MM.1S (cell line): ENCODE measurements around the gene OR1L6.

Experiments
- DNase-seq: peaks from one replicate; pipeline ENCODE4 v3.0.0-alpha.2; 2015
- H2AFZ ChIP-seq: fragments of 300-600 bp; sonication (generic); 2 replicates; pipeline ENCODE4 v1.6.0; 2016; ENCODE audit warnings: antibody characterized with exemption, low read length
- H3F3A ChIP-seq: fragments of 300-600 bp; sonication (generic); 2 replicates; pipeline ENCODE4 v1.6.1; 2016; ENCODE audit warnings: mild to moderate bottlenecking, antibody characterized with exemption, low read length, moderate library complexity, mixed read lengths; ENCODE audit not compliant: insufficient read depth
- H3K27ac ChIP-seq: fragments of 300-600 bp; sonication (generic); 2 replicates; pipeline ENCODE4 v1.5.1; 2016; ENCODE audit warnings: mild to moderate bottlenecking, low read length
- H3K27me3 ChIP-seq: fragments of 300-600 bp; sonication (generic); replicated peaks from 2 replicates; pipeline ENCODE4 v1.6.0; 2016; ENCODE audit warnings: low read length; ENCODE audit not compliant: insufficient read depth
- H3K36me3 ChIP-seq: fragments of 300-600 bp; sonication (generic); replicated peaks from 2 replicates; pipeline ENCODE4 v1.6.1; 2016; ENCODE audit warnings: mild to moderate bottlenecking, low read length, mixed read lengths; ENCODE audit not compliant: insufficient read depth
- H3K4me1 ChIP-seq: fragments of 300-600 bp; sonication (generic); 2 replicates; pipeline ENCODE4 v1.6.1; 2016; ENCODE audit warnings: low read length, mixed read lengths
- H3K4me2 ChIP-seq: fragments of 300-600 bp; sonication (generic); 2 replicates; pipeline ENCODE4 v1.6.0; 2016; ENCODE audit warnings: low read depth, low read length
- H3K4me3 ChIP-seq: fragments of 300-600 bp; sonication (generic); 2 replicates; pipeline ENCODE4 v1.5.1; 2016; ENCODE audit warnings: low read length, mixed read lengths
- H3K79me2 ChIP-seq: fragments of 300-600 bp; sonication (generic); 2 replicates; pipeline ENCODE4 v1.6.1; 2016; ENCODE audit warnings: mixed run types, low read length, mixed read lengths
- H3K9ac ChIP-seq: fragments of 300-600 bp; sonication (generic); 2 replicates; pipeline ENCODE4 v1.6.1; 2016; ENCODE audit warnings: low read length, mixed read lengths
- H3K9me2 ChIP-seq: fragments of 300-600 bp; sonication (generic); replicated peaks from 2 replicates; pipeline ENCODE4 v1.6.1; 2016; ENCODE audit warnings: mild to moderate bottlenecking, low read length, mixed read lengths; ENCODE audit not compliant: insufficient read depth
- H3K9me3 ChIP-seq: fragments of 300-600 bp; sonication (generic); replicated peaks from 2 replicates; pipeline ENCODE4 v1.6.1; 2016; ENCODE audit warnings: mild to moderate bottlenecking, low read length, mixed read lengths; ENCODE audit not compliant: insufficient read depth
- H4K20me1 ChIP-seq: fragments of 300-600 bp; sonication (generic); 2 replicates; pipeline ENCODE4 v1.6.1; 2016; ENCODE audit warnings: mild to moderate bottlenecking, low read length, moderate library complexity, mixed read lengths; ENCODE audit not compliant: insufficient read depth
- EZH2 ChIP-seq: fragments of 300-600 bp; sonication (generic); optimal IDR thresholded peaks from 2 replicates; pipeline ENCODE3; 2017; ENCODE audit warnings: low read depth, mild to moderate bottlenecking, antibody characterized with exemption, low read length, mixed read lengths
- EZH2phosphoT487 ChIP-seq: fragments of 300-600 bp; sonication (generic); IDR thresholded peaks from 2 replicates; pipeline ENCODE4 v1.6.1; 2018; ENCODE audit warnings: antibody characterized with exemption, low read length
- TF ChIP-seq, protein P1 (sequence below): fragments of 300-600 bp; sonication (generic); IDR thresholded peaks from 2 replicates; pipeline ENCODE4 v1.5.1; 2016; ENCODE audit warnings: antibody characterized with exemption, low read length, mixed read lengths

The OR1L6 gene, protein sequence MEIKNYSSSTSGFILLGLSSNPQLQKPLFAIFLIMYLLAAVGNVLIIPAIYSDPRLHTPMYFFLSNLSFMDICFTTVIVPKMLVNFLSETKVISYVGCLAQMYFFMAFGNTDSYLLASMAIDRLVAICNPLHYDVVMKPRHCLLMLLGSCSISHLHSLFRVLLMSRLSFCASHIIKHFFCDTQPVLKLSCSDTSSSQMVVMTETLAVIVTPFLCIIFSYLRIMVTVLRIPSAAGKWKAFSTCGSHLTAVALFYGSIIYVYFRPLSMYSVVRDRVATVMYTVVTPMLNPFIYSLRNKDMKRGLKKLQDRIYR

DNA sequence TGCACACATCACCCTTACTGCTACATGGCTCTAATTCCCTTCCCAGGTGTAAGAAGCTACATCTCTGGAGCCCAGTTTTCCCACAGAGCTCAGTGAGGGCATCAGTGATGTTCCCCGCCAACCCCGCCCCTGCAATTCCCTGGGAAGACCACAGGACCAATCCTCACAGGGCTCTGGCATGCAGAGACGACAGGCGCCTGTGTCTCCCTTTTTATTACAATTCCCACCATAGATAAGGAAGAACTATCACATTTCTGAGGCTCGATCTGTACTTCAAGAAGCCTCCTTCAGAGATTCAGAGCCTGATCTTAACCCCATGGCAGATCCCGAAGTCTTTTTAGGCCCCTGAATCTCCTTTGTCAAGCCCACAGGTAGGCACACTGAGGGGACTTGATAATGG is at the start of gene OR1L6:
Gene OR1L6 (plus strand): TSS at position 301 of the 400 bp plus-strand sequence. CDS start 7,545 bp downstream, outside the sequence.
- no peak within 1 kb of the TSS for H2AFZ ChIP-seq
- no peak within 1 kb of the TSS for H3K27ac ChIP-seq
- no peaks in the 10 kb centered on the region for H3K9me3 ChIP-seq
- H3K36me3 ChIP-seq: no peaks in the 10 kb centered on the region
- H3K27me3 ChIP-seq: no peaks in the 10 kb centered on the region
- no peak within 1 kb of the TSS for H3K9ac ChIP-seq
- no peaks in the 10 kb centered on the region for H3F3A ChIP-seq
- H3K9me2 ChIP-seq: no peaks in the 10 kb centered on the region
- no peak within 1 kb of the TSS for H3K4me3 ChIP-seq
- no peaks in the 10 kb centered on the region for H4K20me1 ChIP-seq
- no peak within 1 kb of the TSS for H3K4me2 ChIP-seq
- TF ChIP-seq, protein P1, sequence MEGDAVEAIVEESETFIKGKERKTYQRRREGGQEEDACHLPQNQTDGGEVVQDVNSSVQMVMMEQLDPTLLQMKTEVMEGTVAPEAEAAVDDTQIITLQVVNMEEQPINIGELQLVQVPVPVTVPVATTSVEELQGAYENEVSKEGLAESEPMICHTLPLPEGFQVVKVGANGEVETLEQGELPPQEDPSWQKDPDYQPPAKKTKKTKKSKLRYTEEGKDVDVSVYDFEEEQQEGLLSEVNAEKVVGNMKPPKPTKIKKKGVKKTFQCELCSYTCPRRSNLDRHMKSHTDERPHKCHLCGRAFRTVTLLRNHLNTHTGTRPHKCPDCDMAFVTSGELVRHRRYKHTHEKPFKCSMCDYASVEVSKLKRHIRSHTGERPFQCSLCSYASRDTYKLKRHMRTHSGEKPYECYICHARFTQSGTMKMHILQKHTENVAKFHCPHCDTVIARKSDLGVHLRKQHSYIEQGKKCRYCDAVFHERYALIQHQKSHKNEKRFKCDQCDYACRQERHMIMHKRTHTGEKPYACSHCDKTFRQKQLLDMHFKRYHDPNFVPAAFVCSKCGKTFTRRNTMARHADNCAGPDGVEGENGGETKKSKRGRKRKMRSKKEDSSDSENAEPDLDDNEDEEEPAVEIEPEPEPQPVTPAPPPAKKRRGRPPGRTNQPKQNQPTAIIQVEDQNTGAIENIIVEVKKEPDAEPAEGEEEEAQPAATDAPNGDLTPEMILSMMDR: no peak
- TF ChIP-seq EZH2phosphoT487 (no peak), EZH2 (no peak)
- no peaks in the 10 kb centered on the region for H3K4me1 ChIP-seq
- H3K79me2 ChIP-seq: no peaks in the 10 kb centered on the region
- DNase-seq: no peak

DNA sequence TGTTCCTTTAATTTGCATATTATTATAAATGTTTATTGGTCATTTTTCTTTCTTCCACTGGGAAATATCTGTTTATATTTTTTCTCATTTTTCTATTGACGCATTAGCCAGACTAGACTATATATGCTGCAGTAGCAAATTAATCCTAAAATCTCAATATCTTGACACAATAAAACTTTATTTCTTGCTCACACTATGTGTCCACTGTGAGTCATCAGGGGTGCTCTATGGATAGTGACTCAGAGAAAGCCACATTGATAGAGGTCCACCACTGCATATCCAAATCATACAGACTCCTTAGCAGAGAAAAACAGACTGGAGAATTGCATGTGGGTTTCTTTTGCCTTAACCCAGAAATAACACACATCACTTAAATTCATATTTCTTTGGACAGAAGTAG is 46.4 kb upstream of the OR1L6 start:
- H3K27me3 ChIP-seq: no peaks in the 10 kb centered on the region
- no peak overlapping the region for H3K9ac ChIP-seq
- H3K9me2 ChIP-seq: no peaks in the 10 kb centered on the region
- DNase-seq: no peak
- H4K20me1 ChIP-seq: no peaks in the 10 kb centered on the region
- H3K27ac ChIP-seq: no peak overlapping the region
- H3K79me2 ChIP-seq: no peaks in the 10 kb centered on the region
- no peaks in the 10 kb centered on the region for H3K9me3 ChIP-seq
- no peaks in the 10 kb centered on the region for H3F3A ChIP-seq
- H3K4me2 ChIP-seq: no peak overlapping the region
- no peak overlapping the region for H2AFZ ChIP-seq
- no peak overlapping the region for H3K4me3 ChIP-seq
- no peaks in the 10 kb centered on the region for H3K4me1 ChIP-seq
- TF ChIP-seq EZH2 (no peak), EZH2phosphoT487 (no peak)
- TF ChIP-seq, protein P1: no peak
- H3K36me3 ChIP-seq: no peaks in the 10 kb centered on the region

DNA sequence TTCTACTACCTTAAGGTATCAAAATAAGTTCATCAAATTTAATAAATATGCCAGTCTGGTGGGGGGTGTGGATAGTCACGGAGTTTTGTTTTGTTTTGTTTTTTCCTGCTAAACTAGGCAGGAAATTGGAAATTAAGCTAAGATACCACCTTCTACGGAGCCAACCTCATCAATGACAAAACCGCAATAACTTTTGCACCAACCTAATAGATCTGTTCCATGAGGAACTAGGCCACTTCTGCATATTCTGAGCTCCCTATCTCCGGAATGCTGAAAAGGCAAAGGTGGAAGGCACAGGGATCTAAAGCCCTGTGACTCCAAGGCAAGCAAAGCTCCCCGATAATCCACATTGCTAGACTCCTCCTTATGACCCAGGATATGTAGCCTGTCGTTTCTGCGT is 24.1 kb upstream of the OR1L6 start:
- H3K79me2 ChIP-seq: no peaks in the 10 kb centered on the region
- TF ChIP-seq EZH2 (no peak), EZH2phosphoT487 (no peak)
- TF ChIP-seq, protein P1: no peak
- no peaks in the 10 kb centered on the region for H3F3A ChIP-seq
- no peak overlapping the region for H3K4me3 ChIP-seq
- no peak overlapping the region for H2AFZ ChIP-seq
- H3K27me3 ChIP-seq: no peaks in the 10 kb centered on the region
- DNase-seq: no peak
- H3K9ac ChIP-seq: no peak overlapping the region
- no peak overlapping the region for H3K4me2 ChIP-seq
- no peaks in the 10 kb centered on the region for H3K9me3 ChIP-seq
- H3K36me3 ChIP-seq: no peaks in the 10 kb centered on the region
- no peaks in the 10 kb centered on the region for H3K9me2 ChIP-seq
- no peaks in the 10 kb centered on the region for H3K4me1 ChIP-seq
- no peak overlapping the region for H3K27ac ChIP-seq
- H4K20me1 ChIP-seq: no peaks in the 10 kb centered on the region
